ENCODE measurements around the gene MIER2.

- TF ChIP-seq GLIS2 (tag by site-specific recombination; IDR thresholded peaks at IDR 0.05), result no peak
- no peak for TF ChIP-seq ZSCAN16 (tag by site-specific recombination; IDR thresholded peaks at IDR 0.05)
- TF ChIP-seq ZNF624 (tag by site-specific recombination; IDR thresholded peaks at IDR 0.05), result no peak
Observed at GRCh38 chr19:344625-345319, at the start of gene MIER2.

Data from HEK293 (cell line).